Testis (tissue), 2 donors: ENCODE data around the gene ARRDC1.

Experiments used
- CTCF ChIP-seq, 3 experiments: fragments of 450-650 bp in 2 of 3; fragments of 200-600 bp in 1 of 3; sonication (generic) in 1 of 3; IDR thresholded peaks; one replicate each; pipeline ENCODE4 v1.5.1; 2016 to 2019; ENCODE audit warnings: antibody characterized with exemption in 3 of 3, mild to moderate bottlenecking in 2 of 3, moderate library complexity in 1 of 3
- POLR2A ChIP-seq: fragments of 450-650 bp; IDR thresholded peaks from one replicate; pipeline ENCODE4 v1.6.1; 2017; ENCODE audit warnings: antibody characterized with exemption, mild to moderate bottlenecking, moderate library complexity

- TF ChIP-seq CTCF (IDR thresholded peaks at IDR 0.05) (no peak), POLR2A (no peak)
Measured at GRCh38 chr9:137630126-137630525, 24.6 kb downstream of the ARRDC1 start.
